GM18526 (cell line): ENCODE results near the gene IGF1R.

Source experiments
- POLR2A ChIP-seq: IDR thresholded peaks from 3 replicates; pipeline ENCODE4 v1.6.1; 2011; ENCODE audit not compliant: insufficient read length; ENCODE audit errors: extremely low read depth

IGF1R gene

GRCh38 chr15:99002226-99002625 is 353.9 kb downstream of the IGF1R start:
- TF ChIP-seq POLR2A, result no peak

DNA sequence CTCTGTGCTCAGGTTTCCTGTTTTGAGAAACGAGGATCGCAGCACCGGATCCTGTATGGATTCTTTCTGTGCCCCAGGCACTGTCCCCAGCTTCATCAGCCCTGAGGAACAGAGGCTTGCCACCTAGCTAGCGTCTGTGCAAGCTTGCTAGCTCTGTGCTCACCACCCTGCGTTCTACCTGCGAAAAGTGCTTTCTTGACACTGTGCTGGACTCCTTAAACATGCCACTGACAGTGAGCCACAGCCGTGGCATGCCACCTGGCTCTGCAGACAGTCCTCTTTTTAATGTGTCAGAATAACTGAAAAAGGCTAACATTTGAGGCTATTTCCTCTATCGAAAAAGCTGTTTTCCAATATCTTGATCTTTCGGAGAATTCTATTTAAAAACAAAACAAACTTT is 357.8 kb downstream of the IGF1R start:
- no peak for TF ChIP-seq POLR2A

DNA sequence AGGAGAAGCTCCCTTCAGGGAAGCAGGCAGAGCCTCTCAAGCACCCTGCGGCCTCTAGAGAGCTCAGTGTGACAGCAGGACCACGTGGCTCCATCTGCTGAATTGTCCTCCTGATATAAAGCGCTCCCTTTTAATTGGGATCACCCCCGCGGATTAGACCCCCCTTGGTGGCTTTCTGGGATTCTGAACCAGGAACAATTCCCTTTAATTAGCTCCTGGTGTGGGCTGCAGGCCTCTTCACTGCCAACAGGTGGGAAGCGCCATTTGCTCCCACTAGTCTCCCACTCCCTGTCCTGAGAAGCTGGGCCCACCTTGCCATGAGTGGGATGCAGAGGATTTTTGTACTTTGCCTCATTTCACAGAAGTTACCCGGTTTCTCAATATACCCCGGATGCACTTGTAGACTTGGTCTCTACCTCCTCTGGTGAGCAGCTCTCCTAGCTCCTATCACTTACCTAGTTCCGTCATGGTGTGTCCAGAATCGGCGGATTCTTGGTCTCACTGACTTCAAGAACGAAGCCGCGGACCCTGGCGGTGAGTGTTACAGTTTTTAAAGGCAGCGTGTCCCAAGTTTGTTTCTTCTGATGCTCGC is 358.7 kb downstream of the IGF1R start:
- TF ChIP-seq POLR2A, result no peak

- no peak for TF ChIP-seq POLR2A
These were observed 361.5 kb downstream of the IGF1R start for GRCh38 chr15:99009741-99010330.

DNA sequence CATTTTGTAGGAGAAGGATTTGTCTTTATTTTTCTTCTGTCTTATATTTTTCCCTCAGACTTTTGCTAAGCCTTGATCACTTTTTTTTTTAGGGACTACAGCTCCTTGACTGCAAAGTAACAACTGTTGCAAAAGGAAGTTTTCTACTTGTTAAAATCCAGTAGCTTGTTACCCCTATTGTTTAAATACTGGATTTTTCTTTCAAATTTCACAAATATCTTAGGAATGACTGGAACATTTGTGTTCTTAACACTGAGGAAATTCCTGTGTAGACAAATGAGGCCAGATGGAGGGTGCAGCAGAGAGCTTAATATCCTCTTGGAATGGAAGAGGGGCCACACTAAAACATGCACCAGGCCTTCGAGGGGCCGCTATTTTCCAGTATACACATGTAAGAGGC is 362.4 kb downstream of the IGF1R start:
- no peak for TF ChIP-seq POLR2A
